ENCODE measurements around the gene USP49. TPM values are rescaled to one million over a fixed set of nuclear protein-coding genes. Genes with fewer than 3 reads are reported as not detected.

Gene USP49
- total RNA-seq, 4 donors from 2014 or later: 2.3 to 7.9 (median 4.0) TPM

DNA sequence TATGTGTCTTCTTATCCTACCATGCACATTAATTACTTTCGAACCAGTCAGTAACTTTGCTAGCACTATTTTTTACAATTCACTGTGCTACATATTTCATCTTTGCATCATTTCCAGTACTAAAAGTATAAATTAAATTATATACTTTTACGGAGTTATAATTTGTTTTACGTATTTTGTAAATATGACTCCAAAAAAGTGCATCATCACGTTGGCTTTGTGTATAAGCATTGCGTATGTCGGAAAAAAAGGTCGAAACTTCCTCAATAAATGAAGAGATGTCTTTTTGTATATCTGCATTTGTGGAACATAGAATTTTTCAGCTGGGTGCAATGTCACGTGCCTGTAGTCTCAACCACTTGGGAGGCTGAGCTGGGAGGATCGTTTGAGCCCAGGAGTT, 52.0 kb downstream of the USP49 start:
- Histone ChIP-seq H3K4me3 (no peak overlapping the region), H3K9me3 (no peaks in the 10 kb centered on the region), H3K27ac (no peak overlapping the region), H3K4me1 (peaks cover 0 to 10% (median 6%) of the 10 kb centered on the region in 4 donors), H3K27me3 (no peaks in the 10 kb centered on the region), H3K36me3 (no peaks in the 10 kb centered on the region)
- intact Hi-C loops (cut with DNase I; ENCODE audit: low total_unique reads) (no loop called here), in situ Hi-C loops (cut with MboI; ENCODE audit: low pct_ligation_motif_present in 1 of 4, low pct_unique_long_range_greater_than_20kb in 1 of 4, low sequenced_read_pairs in 3 of 4) (loop anchor here in 2 of 4 donors (10.0 to 25.0 kb wide), 2 partner anchors 192 to 194 kb away; no protein-coding TSS in a partner anchor)
- TF ChIP-seq POLR2AphosphoS5 (IDR thresholded peaks at IDR 0.05) (no peak), EP300 (IDR thresholded peaks at IDR 0.05; ENCODE audit: low read depth) (no peak), POLR2A (IDR thresholded peaks at IDR 0.05) (no peak), CTCF (IDR thresholded peaks at IDR 0.05) (no peak)
- no peak for DNase-seq
- 93 to 94% methylated on average over 9 of the region's 9 CpGs for WGBS, 2 donors (ENCODE audit: low coverage in 1 of 2)

DNA sequence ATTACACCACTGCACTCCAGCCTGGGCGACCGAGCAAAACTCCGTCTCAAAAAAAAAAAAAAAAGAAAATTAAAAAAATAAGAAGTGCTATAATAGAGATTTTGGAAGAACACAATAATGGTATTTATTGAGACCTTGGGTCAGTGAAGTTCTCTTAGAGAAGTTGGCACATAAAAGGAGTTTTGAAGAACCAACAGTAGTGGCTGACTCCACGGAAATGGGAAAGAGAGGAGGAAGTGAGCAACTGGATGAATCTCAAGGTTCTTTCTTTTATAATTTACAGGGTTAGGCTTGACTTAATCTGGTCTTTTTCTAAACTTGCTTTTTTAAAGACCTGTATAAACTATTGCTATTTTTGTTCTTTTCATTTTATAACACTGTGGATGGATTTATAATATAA, 54.8 kb downstream of the USP49 start:
- WGBS, 2 donors (ENCODE audit: low coverage in 1 of 2): 88 to 90% methylated on average over 4 of the region's 4 CpGs
- DNase-seq: no peak
- Histone ChIP-seq H3K4me3 (no peak overlapping the region), H3K9me3 (no peaks in the 10 kb centered on the region), H3K4me1 (no peaks in the 10 kb centered on the region), H3K27ac (no peak overlapping the region), H3K36me3 (no peaks in the 10 kb centered on the region), H3K27me3 (no peaks in the 10 kb centered on the region)
- in situ Hi-C loops (cut with MboI; ENCODE audit: low pct_ligation_motif_present in 1 of 4, low pct_unique_long_range_greater_than_20kb in 1 of 4, low sequenced_read_pairs in 3 of 4): loop anchor here in 2 of 4 donors (10.0 to 25.0 kb wide), 2 partner anchors 194 to 197 kb away; no protein-coding TSS in a partner anchor
- intact Hi-C loops (cut with DNase I; ENCODE audit: low total_unique reads): no loop called here
- TF ChIP-seq EP300 (IDR thresholded peaks at IDR 0.05; ENCODE audit: low read depth) (no peak), CTCF (IDR thresholded peaks at IDR 0.05) (no peak)

DNA sequence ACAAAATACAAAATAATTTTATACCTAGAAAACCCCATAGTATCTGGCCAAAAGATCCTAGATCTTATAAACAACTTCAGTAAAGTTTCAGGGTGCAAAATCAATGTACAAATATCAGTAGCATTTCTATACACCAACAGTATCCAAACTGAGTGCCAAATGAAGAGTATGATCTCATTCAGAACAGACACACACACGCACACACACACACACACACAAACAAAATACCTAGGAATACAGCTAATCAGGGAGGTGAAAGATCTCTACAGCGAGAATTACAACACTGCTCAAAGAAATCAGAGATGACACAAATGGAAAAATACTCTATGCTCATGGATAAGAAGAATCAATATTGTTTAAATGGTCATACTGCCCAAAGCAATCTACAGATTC, 58.5 kb downstream of the USP49 start:
- in situ Hi-C loops (cut with MboI; ENCODE audit: low pct_ligation_motif_present in 1 of 4, low pct_unique_long_range_greater_than_20kb in 1 of 4, low sequenced_read_pairs in 3 of 4) (loop anchor here in 1 of 4 donors (25.0 kb wide), 1 partner anchor 201 kb away; no protein-coding TSS in a partner anchor), intact Hi-C loops (cut with DNase I; ENCODE audit: low total_unique reads) (no loop called here)
- Histone ChIP-seq H3K4me1 (no peaks in the 10 kb centered on the region), H3K27ac (no peak overlapping the region), H3K9me3 (no peaks in the 10 kb centered on the region), H3K4me3 (no peak overlapping the region), H3K27me3 (no peaks in the 10 kb centered on the region), H3K36me3 (no peaks in the 10 kb centered on the region)
- TF ChIP-seq POLR2A (IDR thresholded peaks at IDR 0.05) (no peak), POLR2AphosphoS5 (IDR thresholded peaks at IDR 0.05) (no peak), CTCF (IDR thresholded peaks at IDR 0.05) (no peak), EP300 (IDR thresholded peaks at IDR 0.05; ENCODE audit: low read depth) (no peak)
- WGBS, 2 donors (ENCODE audit: low coverage in 1 of 2): 75 to 90% methylated on average over 1 to 2 of the region's 2 CpGs
- DNase-seq: no peak

- DNase-seq: no peak
- in situ Hi-C loops (cut with MboI; ENCODE audit: low pct_ligation_motif_present in 1 of 4, low pct_unique_long_range_greater_than_20kb in 1 of 4, low sequenced_read_pairs in 3 of 4) (loop anchor here in 1 of 4 donors (25.0 kb wide), 1 partner anchor 201 kb away; no protein-coding TSS in a partner anchor), intact Hi-C loops (cut with DNase I; ENCODE audit: low total_unique reads) (no loop called here)
- H3K9me3 ChIP-seq: no peaks in the 10 kb centered on the region
- WGBS, 2 donors (ENCODE audit: low coverage in 1 of 2): 91 to 95% methylated on average over 5 of the region's 5 CpGs
- TF ChIP-seq EP300 (IDR thresholded peaks at IDR 0.05; ENCODE audit: low read depth) (no peak), POLR2AphosphoS5 (IDR thresholded peaks at IDR 0.05) (no peak)
- no peaks in the 10 kb centered on the region for H3K36me3 ChIP-seq
- H3K27ac ChIP-seq: no peak overlapping the region
- H3K4me1 ChIP-seq: no peaks in the 10 kb centered on the region
- H3K4me3 ChIP-seq: no peak overlapping the region
- no peaks in the 10 kb centered on the region for H3K27me3 ChIP-seq
These were observed 59.0 kb downstream of the USP49 start for GRCh38 chr6:41836022-41836659.

Data from transverse colon (tissue), 4 donors.